DMS53 treated with DMSO at 0.1 percent for 48 hours (cell line): ENCODE data around the gene DBF4B.

ENCODE experiments used
- DNase-seq: peaks from one replicate; lab custom pipeline; 2025; ENCODE audit not compliant: unreplicated experiment; lab: John Stamatoyannopoulos, UW

DBF4B gene

DNA sequence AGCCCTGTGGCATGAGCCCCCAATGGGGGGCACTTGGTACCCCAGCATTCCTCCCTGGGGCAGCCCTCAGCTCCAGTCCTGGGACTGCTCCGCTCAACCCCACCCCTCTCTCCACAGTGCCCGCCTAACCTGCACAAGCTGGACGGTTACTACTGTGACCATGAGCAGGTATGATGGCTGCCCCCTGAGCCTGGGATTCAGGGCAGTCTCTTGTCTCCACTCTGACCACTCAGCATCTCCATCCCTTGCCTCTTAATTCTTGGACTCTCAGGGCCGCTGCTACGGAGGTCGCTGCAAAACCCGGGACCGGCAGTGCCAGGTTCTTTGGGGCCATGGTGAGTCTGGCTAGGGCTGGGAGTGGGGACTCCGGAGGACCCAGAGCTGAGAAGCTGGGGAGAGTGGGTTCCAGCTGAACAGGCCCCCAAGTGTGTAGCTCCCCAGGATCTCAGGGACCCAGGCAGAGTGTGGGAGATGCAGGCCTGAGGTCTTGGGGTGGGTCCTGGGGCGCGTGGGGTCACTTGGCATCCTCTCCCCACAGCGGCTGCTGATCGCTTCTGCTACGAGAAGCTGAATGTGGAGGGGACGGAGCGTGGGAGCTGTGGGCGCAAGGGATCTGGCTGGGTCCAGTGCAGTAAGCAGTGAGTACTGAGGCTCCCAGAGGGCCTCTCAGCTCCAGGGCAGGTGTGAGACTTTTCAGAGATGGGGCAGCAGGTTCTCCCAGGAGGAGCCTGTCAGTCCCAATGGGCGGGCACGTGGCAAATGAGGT, 68.3 kb downstream of the DBF4B start:
- no peak for DNase-seq

DNA sequence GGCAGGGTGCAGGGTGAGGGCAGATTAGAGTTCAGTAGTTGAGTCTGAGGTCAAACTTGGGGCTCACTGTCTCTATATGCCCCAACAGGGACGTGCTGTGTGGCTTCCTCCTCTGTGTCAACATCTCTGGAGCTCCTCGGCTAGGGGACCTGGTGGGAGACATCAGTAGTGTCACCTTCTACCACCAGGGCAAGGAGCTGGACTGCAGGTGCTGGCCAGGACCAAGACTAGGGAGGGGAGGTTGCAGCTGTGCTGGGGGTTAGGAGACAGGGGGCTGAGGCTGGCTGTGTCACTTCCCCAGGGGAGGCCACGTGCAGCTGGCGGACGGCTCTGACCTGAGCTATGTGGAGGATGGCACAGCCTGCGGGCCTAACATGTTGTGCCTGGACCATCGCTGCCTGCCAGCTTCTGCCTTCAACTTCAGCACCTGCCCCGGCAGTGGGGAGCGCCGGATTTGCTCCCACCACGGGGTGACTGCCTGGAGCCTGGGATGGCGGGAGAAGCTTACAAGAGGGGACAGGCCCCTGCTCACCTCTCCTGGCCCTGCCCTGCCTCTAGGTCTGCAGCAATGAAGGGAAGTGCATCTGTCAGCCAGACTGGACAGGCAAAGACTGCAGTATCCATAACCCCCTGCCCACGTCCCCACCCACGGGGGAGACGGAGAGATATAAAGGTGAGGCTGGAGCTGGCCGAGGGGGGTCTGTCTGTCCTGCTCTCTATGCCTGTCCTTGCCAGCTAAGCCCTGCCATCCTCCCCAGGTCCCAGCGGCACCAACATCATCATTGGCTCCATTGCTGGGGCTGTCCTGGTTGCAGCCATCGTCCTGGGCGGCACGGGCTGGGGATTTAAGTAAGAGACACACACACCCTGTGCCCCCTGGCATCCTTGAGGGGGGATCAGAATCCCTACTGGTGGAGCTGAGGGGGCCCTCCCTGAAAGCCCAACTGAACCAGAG, 69.2 kb downstream of the DBF4B start:
- no peak for DNase-seq

DNA sequence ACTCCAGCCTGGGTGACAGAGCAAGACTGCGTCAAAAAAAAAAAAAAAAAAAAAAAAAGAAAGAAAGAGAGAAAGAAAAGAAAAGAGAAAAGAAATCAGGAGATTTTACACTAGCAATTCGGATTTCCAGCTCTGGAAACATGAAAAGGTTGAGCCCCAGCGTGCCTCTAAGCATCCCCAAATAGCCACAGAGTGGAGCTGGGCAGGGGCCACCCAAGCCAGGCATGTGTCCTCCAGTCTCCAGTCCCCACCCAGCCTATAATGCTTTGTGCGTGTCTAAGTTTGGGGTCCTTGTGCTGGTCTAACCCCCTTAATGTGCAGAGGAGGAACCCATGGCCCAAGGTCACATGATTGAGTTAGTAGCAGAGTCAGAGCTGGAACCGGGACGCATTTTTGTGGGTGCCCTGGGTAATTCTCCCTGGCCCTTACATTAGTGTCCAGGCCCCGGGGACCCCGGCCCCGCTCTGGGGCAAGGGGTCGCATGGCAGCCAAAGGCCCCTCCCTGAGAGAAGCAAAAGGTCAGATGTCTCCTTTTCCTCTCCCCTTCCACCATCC, 70.3 kb downstream of the DBF4B start:
- peak; percentile 46 for DNase-seq

DNA sequence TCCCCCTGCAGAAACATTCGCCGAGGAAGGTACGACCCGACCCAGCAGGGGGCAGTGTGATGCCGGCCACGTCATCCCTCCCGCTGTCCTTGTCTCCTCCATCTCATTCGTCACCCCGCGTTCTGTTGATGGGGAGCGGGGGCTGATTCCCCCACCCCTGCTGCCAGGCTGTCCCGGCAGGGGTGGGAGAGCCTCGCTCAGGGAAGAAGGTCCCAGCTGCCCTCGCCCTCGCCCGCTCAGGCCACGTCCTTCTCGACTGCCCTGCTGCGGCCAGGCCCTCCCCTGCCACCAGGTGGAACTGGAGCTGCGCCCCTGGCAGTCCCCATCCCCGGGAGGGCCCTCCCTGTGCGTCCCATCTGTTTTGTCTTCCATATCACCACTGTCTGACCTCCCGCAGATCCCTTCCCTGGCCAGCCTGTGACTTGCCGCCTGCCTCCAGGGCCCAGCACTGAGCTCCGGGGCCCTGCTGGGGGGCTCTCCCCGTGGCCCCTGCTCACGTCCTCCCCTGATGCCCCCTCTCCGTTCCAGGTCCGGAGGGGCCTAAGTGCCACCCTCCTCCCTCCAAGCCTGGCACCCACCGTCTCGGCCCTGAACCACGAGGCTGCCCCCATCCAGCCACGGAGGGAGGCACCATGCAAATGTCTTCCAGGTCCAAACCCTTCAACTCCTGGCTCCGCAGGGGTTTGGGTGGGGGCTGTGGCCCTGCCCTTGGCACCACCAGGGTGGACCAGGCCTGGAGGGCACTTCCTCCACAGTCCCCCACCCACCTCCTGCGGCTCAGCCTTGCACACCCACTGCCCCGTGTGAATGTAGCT, 71.0 kb downstream of the DBF4B start:
- DNase-seq: peak; percentile 67

DNA sequence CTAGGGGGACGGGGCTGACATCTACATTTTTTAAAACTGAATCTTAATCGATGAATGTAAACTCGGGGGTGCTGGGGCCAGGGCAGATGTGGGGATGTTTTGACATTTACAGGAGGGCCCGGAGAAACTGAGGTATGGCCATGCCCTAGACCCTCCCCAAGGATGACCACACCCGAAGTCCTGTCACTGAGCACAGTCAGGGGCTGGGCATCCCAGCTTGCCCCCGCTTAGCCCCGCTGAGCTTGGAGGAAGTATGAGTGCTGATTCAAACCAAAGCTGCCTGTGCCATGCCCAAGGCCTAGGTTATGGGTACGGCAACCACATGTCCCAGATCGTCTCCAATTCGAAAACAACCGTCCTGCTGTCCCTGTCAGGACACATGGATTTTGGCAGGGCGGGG, 71.7 kb downstream of the DBF4B start:
- no peak for DNase-seq

DNA sequence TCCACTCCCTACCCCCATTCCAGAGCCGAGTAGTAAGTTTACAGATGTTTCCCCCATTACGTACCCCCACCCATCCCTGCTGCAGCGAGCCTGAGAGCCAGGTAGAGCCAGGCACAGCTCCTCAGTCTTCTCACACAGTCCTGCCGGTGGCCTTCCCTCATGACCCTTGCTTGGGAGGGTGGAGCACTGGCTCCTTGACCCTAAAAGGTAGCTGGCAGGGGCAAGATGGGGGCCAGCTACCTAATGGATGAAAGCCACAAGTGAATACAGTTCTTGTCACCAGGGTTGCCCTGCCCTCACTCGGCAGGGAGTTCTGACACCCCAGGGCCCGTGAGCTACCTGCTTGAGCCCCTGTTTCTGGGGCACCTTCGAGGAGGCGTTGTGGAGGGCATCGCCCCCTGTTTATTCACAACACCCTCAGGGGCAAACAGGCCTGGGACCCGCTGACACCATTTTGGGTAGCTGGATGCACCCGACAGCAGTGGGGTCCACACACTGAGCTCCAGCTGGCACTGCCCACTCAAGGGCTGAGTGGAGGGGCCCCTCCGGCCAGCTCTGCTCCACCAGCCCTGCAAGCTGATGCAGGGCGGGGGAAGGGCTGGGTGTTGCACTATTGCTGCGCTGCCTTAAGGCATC, 72.5 kb downstream of the DBF4B start:
- DNase-seq: no peak

DNA sequence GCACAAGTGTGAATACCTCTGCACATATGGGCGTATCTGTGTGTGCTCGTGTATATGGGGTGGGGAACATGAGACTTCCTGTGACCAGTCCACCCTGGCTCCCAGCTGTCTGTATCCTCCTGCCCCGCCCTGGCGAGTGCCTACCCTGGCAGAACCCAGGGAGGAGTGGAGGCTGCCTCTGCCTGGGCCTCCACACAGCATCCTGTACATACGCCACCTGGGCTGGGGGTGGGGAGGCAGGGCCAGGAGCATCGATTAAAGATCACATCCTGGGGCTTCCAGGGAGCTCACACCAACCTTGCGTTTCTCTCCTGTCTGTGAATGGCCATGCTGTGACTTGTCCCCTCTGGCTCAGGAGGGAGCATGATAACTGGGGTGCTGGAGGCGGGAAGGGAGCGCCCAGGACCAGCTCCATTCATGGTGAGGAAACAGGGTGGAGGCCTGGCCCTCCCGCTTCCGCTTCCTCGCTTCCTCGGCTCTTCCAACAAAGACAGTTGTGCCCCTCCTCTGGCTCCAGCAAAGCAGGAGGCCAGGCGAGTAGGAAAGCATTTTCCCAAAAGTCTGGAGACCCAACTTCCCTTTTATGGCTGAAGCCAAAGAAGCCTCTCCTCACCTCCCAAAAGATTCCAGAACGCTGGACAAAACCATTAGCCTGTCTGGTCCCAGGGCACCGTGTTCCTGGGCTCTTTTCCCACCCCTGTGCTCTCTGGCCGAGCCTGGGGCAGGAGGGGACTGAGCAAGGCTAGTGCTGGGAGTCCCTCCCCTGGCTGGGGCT, 73.3 kb downstream of the DBF4B start:
- no peak for DNase-seq

DNA sequence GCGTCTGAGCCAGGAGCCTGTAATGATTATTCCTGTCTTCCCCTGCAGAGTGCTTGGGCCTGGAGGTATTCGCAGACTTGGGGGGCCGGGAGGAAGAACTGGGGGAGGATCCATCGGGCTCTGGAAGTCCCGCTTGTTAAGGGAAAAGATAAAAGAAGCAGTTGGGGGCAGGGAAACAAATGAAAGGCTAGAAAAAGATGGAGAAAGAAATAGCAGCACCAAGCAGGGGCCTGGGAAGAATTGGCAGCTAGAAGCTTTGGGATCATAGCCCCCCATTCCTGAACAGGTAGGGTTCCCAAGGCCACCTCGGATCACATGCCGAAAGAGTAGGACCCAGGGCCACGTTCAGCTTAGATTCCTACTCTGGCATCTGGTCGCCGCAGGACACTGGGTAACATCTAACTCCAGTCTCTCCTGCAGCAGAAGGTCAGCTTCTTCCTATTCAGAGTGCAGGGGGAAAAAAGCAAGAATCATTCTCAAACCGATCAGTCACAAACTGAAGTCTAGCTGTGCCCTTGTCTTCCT, 73.9 kb downstream of the DBF4B start:
- DNase-seq: no peak

DNA sequence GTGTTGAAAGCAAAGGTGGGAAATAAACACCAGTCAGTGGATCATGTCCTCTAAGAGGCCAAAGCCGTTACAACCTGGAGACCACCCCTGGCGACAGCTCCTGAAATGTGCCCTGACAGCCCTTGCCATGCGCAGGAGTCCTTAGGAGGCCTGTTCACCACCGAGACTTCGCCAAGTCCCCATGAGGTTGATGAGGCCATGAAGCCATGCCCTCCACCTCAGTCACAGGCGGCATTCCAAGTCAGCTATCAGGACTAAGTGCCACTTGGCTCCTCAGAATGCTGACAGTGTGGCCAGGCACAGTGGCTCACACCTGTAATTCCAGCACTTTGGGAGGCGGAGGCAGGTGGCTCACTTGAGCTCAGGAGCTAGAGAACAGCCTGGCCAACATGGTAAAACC, 77.5 kb downstream of the DBF4B start:
- DNase-seq: no peak

DNA sequence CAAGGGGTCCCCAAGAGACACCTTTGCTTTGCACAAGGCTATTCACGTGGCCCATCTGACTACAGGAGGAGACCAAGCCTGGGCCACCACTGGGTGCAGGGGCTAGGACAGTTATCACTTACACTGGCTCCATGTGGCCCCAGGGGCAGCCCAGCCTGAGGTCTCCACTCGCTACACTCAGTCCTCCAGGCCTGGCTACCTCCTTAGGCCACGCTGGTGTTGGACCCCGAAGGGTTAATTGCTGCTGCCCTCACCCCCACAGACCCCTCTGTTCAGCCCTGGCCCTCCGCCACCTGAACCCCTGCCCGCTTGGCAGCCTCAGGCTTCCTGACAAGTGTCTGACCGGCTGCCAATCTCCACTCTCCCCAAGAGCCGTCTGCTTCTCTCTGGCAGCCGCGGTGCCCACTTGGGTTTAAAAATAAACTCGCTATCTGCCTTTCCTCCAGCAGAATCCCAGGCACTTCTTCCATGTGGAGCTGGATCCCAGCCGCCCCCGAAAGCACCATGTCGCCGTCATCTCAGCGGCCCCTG, 78.2 kb downstream of the DBF4B start:
- DNase-seq: no peak

DNA sequence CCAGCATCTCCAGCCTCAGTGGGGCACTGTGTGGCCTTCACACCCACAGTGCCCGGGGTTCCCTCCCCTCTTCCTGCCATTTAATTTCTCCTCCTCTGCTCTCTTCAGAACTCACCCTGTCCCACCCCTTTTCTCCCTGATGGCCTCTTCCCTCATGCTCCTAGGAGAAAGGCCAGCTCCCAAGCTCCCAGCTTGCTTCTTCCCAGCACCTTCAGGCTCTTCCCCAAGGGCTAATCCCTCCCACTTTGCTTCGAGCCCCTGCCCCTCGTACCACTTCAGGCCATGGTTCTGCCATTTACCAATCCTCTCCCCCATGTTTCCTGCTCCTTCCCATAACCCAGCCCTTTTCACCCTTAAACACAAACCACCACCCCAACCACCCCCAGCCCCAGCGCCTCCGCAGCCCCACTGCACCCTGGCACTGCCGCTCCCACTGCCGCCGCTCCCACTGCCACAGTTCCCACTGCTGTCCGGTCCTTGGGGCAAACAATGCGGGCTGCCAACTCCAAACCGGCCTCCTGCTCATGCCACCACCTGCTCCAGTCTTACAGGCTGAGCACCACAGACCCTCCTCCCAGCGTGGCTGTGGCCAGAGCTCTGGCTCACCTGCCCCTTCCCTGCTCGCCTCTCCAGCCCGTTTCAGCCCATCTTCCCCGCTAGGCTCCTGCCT, 78.9 kb downstream of the DBF4B start:
- DNase-seq: no peak

DNA sequence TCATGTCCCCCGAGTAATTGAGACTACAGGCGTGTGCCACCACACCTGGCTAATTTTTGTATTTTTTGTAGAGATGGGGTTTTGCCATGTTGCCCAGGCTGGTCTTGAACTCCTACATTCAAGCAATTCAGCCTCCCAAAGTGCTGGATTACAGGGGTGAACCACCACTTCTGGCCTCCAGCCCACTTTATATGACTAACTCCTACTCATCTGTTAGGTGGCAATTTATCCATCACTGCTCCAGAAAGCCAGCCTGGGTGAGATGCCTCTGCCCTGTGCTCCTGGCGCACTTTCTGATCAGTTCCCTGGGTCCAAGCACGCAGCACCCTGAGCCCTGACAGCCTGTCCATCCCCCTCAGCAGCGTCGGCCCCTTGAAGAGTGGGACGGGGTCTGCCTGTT, 79.7 kb downstream of the DBF4B start:
- no peak for DNase-seq

DNA sequence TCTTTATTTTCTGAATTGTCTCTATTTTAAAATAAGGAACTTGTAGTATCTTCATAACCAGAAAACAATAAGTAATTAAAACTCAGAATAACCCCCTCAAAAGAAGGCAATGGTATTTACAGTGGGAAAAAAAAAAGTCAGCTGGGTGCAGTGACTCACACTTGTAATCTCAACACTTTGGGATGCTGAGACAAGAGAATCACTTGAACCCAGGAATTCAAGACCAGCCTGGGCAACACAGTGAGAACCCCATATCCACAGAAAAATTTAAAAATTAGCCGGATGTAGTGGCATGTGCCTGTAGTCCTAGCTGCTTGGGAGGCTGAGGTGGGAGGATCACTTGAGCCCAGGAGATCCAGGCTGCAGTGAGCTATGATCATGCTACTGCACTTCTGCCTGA, 83.8 kb downstream of the DBF4B start:
- no peak for DNase-seq

DNA sequence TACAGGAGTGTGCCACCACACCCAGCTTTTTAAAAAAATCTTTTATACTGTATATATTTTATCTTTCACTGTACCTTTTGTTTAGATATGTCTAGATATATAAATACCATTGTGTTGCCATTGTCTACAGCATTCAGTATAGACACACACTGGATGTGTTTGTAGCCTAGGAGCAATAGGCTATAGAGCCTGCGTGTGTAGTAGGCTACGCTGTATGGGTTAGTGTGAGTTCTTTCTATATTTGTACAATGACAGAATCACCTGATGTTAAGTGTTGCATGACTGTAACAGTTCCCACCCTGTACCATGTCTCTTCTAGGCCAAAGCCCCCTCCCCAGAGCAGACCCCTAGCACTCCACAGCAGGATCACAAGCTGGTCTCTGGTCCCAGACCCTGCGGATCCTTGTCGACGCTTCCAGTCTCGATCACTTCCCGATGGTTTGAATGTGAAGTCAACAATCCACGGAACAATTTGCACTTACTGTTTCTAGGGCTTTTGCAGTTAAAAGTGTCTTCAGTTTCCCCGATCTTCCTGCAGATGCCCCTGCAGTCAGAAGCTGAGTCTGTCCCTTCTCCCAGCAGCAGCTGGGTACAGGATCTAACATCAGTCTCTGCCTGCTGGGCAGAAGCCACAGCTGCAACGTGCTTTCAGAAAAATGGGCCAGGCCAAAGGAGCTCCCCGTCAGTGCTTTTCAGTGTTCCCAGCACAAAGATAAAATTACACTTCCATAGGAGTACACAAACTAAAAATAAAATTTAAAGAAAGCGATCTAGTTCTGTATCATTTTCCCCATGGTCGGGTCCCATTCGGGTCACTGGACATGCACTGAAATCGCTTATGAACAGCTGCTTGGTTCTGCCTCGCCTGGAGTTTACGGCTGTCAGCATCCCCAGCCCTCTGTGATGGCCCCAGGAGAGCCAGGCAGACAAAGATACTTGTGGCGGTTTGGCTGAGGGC, 85.7 kb downstream of the DBF4B start:
- no peak for DNase-seq

DNA sequence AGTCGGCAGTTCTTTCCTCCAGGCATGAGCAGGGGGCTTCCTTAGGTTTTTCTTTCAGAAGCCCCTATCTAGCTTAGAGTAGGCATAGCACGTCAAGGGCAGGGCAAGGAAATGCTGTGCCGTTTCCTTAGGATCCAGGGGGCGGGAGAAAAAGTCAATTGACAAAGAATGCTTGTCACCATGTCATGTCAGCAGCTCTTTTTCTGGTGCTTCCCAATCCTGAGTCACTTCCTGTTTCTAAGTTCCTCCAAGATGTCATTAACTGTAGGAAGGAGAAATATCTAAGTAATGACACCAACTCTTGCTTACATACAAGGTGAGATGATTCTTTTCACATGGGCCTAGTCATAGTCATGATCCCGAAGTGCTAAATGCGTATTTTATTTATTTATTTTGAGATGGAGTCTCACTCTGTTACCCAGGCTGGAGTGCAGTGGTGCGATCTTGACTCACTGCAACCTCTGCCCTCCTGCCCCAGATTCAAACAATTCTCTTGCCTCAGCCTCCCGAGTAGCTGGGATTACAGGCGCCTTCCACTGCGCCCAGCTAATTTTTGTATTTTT, 86.5 kb downstream of the DBF4B start:
- DNase-seq: no peak

DNA sequence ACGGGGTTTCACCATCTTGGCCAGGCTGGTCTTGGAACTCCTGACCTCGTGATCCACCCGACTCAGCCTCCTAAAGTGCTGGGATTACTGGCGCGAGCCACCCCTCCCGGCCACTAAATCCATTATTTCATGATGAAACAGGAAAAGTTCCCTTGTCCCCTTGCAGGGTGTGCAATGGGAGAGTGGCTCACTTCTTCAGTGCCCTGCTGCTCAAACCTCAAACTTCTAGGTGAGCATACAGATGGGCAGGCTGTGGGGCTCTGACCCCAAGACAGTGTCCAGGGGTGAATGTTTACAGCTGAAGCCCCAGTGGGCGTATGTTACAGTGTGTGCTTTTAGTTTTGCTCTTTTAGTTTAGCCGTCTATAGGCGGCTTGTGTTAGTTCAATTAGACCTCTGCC, 87.0 kb downstream of the DBF4B start:
- no peak for DNase-seq

DNA sequence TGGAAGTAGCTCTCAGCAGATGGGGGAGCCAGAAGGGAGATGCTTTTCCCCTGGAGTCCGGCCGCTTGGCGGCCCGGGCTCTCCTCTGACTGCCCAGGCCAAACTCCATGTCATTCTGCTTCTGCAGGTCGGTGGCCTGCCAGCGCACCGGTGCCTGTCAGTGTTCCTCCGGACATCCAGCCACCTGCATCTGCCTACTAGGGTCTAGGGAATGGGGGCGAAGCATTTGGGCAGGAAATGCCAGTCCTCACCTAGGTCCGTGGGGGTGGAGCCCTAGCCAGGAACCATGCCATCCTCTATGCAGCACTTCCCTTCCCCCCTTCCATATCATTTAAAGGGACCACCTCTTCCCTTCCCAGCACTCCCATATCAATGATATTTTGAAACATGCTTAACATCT, 87.5 kb downstream of the DBF4B start:
- DNase-seq: no peak
